C4-2B (cell line): Measurements from ENCODE around the gene BTBD8.

Experiments used
- CTCF ChIP-seq: fragments of 450-650 bp; conservative IDR thresholded peaks from 2 replicates; pipeline ENCODE4 v1.5.1; 2017; ENCODE audit warnings: mild to moderate bottlenecking
- ZFX ChIP-seq: fragments of 450-650 bp; IDR thresholded peaks from 2 replicates; pipeline ENCODE4 v1.6.1; 2017

GRCh38 chr1:92043621-92044020, 36.5 kb upstream of the BTBD8 start:
- TF ChIP-seq CTCF (no peak), ZFX (no peak)
